LNCAP (cell line): ENCODE measurements around the gene MEN1.
A peak's percentile ranks its signal among the peaks of the same experiment; 100 is the strongest.

ENCODE experiments used
- TF ChIP-seq, protein P1 (sequence below): fragments of 450-650 bp; IDR thresholded peaks from 2 replicates; pipeline ENCODE4 v1.5.1; 2017; ENCODE audit warnings: mild to moderate bottlenecking

MEN1 gene

DNA sequence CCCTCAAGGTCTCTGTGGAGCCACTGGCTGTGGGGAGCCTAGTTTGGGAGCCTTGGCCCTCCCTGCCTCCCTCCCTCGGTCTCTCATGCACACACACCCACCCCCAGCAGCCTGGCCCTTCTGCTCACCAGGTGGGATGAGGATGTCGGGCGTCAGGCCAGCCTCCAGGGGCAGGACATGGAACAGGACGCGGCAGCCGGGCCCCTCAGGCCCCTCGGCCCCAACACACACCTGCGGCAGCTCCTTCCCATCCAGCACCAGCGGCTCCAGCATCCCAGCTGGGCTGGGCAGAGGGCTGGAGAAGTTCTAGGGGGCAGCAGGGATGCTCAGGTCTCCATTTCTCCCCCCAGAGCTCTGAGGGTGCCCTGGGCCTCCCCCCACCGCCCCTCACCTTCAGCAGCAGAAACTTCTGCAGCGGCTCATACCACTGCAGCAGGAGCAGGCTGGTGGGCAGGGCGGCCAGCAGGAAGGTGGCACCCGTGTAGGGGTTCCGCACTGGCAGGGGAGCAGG lies 18.5 kb downstream of the MEN1 start:
- TF ChIP-seq, protein P1, sequence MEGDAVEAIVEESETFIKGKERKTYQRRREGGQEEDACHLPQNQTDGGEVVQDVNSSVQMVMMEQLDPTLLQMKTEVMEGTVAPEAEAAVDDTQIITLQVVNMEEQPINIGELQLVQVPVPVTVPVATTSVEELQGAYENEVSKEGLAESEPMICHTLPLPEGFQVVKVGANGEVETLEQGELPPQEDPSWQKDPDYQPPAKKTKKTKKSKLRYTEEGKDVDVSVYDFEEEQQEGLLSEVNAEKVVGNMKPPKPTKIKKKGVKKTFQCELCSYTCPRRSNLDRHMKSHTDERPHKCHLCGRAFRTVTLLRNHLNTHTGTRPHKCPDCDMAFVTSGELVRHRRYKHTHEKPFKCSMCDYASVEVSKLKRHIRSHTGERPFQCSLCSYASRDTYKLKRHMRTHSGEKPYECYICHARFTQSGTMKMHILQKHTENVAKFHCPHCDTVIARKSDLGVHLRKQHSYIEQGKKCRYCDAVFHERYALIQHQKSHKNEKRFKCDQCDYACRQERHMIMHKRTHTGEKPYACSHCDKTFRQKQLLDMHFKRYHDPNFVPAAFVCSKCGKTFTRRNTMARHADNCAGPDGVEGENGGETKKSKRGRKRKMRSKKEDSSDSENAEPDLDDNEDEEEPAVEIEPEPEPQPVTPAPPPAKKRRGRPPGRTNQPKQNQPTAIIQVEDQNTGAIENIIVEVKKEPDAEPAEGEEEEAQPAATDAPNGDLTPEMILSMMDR: no peak

DNA sequence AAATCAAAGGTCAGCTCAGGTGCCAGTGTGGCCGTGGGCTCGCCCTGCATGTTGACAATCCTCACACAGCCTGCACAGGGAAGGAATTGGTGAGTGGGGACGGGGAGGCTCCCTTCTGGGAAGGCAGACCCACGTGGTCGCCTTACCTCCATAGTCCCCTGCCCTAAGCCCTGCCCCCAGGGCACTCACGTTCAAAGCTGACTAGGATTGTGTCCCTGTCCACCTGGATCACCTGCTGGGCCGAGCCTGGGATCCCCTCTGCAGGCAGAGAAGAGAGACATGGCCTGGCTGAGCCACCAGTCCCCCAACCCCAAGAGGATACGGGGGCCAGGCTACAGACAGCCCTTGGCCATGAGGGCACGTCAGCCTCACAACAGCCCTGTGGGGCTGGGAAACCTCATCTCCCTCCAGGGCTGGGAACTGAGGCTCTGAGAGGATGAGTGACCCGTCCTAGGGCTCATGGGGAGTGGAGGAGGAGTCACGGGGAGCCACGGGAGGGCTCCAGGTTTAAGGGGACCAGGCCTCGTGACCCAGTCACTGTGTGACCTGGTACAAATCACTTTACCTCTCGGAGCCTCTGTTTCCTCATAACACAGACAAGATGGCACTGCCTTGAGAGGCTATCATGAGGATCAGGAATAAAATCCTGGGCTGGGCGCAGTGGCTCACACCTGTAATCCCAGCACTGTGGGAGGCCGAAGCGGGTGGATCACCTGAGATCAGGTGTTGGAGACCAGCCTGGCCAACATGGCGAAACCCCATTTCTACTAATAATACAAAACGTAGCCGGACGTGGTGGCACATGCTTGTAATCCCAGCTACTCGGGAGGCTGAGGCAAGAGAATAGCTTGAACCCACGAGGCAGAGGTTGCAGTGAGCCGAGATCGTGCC lies 19.9 kb downstream of the MEN1 start:
- TF ChIP-seq, protein P1: no peak

DNA sequence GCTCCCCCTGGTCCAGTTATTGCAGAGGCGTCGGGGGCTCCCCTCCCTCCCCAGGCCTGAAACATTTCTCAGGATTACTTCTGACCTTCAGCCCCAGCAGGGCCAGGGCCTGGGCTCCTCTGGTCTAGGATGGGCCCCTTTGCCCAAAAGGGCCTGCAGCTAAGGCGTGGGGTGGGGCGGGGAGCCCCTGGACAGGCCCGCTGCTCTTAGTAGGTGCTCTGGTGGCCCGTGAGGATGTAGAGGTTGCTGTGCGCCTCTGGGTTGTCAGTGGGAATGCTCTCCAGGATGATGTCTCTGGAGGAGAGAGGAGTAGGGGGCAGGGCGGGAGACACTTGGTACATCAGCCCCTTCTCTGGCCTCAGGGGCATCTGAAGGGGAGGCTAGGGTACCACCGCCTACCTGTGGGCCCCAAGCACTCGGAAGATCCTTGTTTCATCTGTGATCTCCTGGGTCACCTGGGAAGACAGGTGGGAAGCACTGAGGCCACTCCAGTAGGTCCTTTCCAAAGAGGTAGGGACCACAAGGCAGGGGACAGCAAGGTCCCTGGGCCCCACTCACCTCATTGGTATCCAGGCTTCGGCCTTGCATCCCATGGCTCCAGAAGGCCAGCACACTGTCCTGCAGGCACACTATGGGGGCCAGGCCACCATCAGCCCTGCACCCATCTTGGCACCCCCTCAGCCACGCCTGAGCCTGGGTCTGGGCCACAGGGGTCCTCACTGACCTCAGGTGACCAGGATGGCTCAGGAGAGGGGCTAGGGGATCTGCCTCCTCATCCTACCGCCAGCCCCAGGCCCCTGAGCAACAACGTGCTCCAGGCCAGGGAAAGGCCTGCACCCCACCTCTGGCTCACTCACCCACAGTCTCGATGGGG lies 20.8 kb downstream of the MEN1 start:
- TF ChIP-seq, protein P1: no peak

DNA sequence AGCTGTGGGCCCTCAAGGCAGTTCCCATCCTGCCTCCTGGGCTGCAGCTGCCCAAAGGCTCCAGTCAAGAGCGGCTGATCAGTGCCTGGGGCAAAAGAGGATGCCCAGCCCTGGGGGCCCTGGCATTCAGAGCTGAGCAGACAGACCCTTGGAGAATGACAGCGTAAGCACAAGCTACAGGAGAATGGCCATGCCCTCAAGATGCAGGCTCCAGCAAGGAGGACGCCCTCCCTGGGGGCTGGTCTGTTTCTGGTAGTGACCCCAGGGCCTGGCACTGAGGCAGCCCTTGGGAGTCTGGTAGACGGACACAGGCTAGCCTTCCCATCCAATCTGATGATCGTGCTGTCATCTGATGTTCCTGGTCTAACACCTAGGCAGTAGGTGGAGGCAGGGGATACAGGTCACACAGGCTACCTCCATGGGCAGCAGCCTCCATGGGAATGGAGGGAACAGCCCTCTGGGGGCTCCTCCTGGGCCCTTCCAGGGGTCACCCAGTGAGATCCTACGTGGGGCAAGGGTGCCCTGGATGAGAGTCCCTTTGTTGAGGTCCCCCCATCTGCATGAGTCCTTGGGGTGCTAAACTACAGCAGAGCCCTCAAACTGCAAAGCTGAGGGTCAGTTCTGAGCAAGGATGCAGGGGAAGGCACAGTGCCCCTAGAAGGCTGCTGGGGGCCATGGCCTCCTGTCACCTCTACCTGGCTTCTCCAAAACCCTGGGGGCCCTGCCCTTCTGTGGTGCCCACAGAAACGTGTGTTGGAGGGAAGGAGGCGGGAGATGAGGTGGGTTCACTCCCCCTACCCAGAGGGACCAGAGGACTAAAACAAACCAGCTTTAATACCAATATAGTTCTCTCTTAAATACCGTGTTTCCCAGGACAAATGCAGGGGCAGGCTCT lies 21.8 kb downstream of the MEN1 start:
- TF ChIP-seq, protein P1: no peak

DNA sequence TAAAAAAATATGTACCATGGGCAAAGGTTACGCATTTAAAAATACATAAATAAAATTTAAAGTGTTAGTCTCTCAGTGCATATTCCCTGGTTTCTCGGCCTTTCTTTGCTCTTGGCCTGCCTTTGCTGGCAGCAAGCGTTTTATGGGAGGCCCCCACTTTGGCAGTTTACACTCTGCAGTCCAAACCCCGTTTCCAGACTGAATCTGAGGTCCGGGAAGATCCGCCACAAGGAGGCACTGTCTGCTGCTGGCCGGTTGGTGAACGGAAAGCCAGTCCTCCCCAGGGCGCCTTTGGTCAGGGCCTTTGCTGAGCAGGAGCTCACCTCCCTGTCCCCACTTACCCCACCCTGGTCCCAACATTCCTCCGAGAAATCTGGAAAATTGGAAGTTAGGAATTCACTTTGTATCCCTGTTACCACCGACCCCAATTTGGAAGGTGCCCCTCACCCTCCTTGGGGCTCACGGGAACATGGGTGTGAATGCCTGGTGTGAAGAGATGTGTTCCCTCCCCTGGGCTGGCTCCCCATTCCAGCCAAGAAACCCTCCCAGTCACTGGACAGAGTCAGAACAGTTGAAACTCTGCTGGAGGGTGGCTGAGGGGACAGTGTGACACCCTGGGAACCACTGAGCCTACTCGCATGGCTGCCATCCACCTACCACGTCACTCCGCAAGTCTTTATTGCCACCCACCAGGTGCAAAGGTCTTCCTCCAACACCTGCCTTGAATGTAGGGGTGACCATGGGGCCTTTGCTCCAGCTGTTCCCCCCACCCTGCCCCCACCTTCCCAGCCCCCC lies 22.6 kb downstream of the MEN1 start:
- TF ChIP-seq, protein P1: peak; percentile 72

DNA sequence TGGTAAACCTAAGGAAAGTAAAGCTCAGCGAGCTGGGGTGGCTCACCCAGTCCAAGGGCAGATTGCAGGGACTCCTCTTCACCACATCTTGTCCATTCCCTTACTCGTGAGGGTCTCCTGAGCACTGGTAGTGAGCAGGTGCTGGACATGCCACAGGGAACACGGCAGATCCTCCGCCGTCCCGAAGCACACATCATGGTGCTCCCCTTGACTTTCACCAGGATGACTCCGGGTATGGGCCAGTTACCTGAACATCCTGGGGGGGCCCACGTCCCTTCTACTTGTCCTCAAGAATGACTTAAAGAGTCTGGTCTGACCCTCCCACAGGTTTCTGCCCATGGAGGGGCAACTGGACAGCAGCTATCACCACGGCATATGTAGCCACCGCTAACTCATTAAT lies 24.0 kb downstream of the MEN1 start:
- TF ChIP-seq, protein P1: no peak
